ENCODE results near the gene ZNF285. TPM values are rescaled to one million over a fixed set of nuclear protein-coding genes. Genes with fewer than 3 reads are reported as not detected.

ZNF285 gene
- total and polyA plus RNA-seq, 2 of the 8 experiments (the other 6 are each of a cell fraction or from before 2014, with no cell fraction given): 0.83 to 2.5 TPM

GRCh38 chr19:44344255-44344654 lies 57.2 kb downstream of the ZNF285 start (continued):
- TF ChIP-seq, protein P1, sequence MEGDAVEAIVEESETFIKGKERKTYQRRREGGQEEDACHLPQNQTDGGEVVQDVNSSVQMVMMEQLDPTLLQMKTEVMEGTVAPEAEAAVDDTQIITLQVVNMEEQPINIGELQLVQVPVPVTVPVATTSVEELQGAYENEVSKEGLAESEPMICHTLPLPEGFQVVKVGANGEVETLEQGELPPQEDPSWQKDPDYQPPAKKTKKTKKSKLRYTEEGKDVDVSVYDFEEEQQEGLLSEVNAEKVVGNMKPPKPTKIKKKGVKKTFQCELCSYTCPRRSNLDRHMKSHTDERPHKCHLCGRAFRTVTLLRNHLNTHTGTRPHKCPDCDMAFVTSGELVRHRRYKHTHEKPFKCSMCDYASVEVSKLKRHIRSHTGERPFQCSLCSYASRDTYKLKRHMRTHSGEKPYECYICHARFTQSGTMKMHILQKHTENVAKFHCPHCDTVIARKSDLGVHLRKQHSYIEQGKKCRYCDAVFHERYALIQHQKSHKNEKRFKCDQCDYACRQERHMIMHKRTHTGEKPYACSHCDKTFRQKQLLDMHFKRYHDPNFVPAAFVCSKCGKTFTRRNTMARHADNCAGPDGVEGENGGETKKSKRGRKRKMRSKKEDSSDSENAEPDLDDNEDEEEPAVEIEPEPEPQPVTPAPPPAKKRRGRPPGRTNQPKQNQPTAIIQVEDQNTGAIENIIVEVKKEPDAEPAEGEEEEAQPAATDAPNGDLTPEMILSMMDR (IDR thresholded peaks at IDR 0.05; ENCODE audit: control extremely low read depth in 1 of 3, insufficient read depth in 1 of 3, low read depth in 1 of 3, low read length in 3 of 3): no peak
- TF ChIP-seq CEBPB (IDR thresholded peaks at IDR 0.05; ENCODE audit: low read depth, low read length) (no peak), NRF1 (IDR thresholded peaks at IDR 0.05; ENCODE audit: low read depth, low read length) (no peak), ZNF274 (IDR thresholded peaks at IDR 0.05; ENCODE audit: borderline replicate concordance, extremely low read depth, low read length) (no peak), RAD21 (IDR thresholded peaks at IDR 0.05 in 1 of 2, conservative IDR thresholded peaks at IDR 0.05 in 1 of 2; ENCODE audit: low read depth in 2 of 2, low read length in 2 of 2) (no peak), TAF1 (IDR thresholded peaks at IDR 0.05; ENCODE audit: low read depth, low read length) (no peak), TCF12 (IDR thresholded peaks at IDR 0.05; ENCODE audit: low read depth, low read length) (no peak), EP300 (IDR thresholded peaks at IDR 0.05; ENCODE audit: borderline replicate concordance in 1 of 2, low read depth in 2 of 2, low read length in 2 of 2) (no peak), CBX5 (IDR thresholded peaks at IDR 0.05; ENCODE audit: low read depth, low read length) (no peak)
